ENCODE results near the gene KDM4C. TPM values are rescaled to one million over a fixed set of nuclear protein-coding genes. Genes with fewer than 3 reads are reported as not detected.

Gene KDM4C
- total RNA-seq, 1 donor from 2014 or later = 63.5 TPM

DNA sequence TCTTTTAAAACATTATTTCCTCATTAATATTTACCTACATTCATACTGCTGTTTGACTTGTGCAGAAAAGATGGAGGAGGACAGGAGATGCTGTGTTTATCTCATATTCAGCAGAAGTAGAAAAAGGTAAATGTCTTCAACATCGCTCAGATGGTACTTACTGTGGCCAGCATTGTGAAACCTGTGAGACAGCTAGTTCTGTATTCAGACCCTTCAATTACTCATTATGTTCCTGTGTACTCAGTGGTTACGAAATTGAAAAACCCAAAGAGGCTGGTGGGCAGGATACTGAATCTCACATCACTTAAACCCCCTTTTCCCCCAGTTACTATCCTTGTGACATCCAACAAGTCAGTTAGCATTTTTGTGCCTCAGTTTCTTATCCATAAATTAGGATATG, 216.0 kb downstream of the KDM4C start:
- Mint-ChIP-seq H3K27me3 (ENCODE audit: unreplicated experiment) (peaks cover 2% of the 10 kb centered on the region), H3K4me3 (ENCODE audit: unreplicated experiment) (no peak overlapping the region), H3K27ac (ENCODE audit: unreplicated experiment) (no peak overlapping the region), H3K4me1 (ENCODE audit: low read depth, unreplicated experiment) (peaks cover 4% of the 10 kb centered on the region), H3K9me3 (ENCODE audit: unreplicated experiment) (no peaks in the 10 kb centered on the region), H3K36me3 (ENCODE audit: unreplicated experiment) (no peaks in the 10 kb centered on the region)
- DNase-seq = no peak
- TF ChIP-seq, protein P1, sequence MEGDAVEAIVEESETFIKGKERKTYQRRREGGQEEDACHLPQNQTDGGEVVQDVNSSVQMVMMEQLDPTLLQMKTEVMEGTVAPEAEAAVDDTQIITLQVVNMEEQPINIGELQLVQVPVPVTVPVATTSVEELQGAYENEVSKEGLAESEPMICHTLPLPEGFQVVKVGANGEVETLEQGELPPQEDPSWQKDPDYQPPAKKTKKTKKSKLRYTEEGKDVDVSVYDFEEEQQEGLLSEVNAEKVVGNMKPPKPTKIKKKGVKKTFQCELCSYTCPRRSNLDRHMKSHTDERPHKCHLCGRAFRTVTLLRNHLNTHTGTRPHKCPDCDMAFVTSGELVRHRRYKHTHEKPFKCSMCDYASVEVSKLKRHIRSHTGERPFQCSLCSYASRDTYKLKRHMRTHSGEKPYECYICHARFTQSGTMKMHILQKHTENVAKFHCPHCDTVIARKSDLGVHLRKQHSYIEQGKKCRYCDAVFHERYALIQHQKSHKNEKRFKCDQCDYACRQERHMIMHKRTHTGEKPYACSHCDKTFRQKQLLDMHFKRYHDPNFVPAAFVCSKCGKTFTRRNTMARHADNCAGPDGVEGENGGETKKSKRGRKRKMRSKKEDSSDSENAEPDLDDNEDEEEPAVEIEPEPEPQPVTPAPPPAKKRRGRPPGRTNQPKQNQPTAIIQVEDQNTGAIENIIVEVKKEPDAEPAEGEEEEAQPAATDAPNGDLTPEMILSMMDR (IDR thresholded peaks at IDR 0.05; ENCODE audit: partially characterized antibody, unreplicated experiment) = no peak

DNA sequence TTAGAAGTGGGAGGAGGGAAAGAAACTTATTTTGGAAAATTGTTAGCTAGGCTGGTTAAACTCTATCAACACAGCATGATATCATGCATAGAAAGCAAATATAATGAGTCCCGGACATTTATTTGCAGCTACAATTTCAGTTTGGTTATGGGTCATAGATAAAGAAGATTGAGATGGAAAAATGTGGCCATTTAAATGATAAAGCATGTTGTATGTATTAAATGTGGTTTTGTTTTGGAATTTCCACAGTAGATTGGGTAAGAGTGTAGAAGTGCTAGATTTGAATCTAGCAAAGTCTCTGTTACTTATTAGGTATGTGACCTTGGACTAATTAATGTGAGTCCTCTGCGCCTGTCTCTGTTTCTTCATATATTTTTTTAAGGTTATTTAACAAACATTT, 217.4 kb downstream of the KDM4C start:
- TF ChIP-seq, protein P1 (IDR thresholded peaks at IDR 0.05; ENCODE audit: partially characterized antibody, unreplicated experiment) = no peak
- no peak overlapping the region for H3K4me3 Mint-ChIP-seq (ENCODE audit: unreplicated experiment)
- no peaks in the 10 kb centered on the region for H3K36me3 Mint-ChIP-seq (ENCODE audit: unreplicated experiment)
- peaks cover 4% of the 10 kb centered on the region for H3K4me1 Mint-ChIP-seq (ENCODE audit: low read depth, unreplicated experiment)
- no peaks in the 10 kb centered on the region for H3K27me3 Mint-ChIP-seq (ENCODE audit: unreplicated experiment)
- DNase-seq = no peak
- H3K9me3 Mint-ChIP-seq (ENCODE audit: unreplicated experiment) = no peaks in the 10 kb centered on the region
- no peak overlapping the region for H3K27ac Mint-ChIP-seq (ENCODE audit: unreplicated experiment)

DNA sequence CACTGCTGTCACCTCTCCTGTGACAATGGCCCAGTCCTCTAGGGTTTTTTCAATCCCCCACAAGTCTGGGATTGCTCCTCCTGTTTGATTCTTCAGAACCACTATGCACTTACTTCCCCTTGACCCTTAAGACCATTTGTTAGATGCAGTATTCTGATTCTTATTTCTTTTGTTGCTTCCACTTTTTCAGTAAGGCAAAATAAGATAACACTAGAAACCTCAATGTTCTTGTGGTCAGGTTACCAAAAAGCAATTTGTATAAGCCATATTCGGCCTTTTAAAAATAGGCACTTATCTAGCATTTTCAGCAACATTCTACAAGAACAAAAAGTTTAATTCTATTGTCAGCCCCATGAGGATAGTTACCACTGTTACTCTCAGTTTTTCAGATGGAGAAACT, 220.0 kb downstream of the KDM4C start:
- H3K4me1 Mint-ChIP-seq (ENCODE audit: low read depth, unreplicated experiment) = peaks cover 2% of the 10 kb centered on the region
- H3K36me3 Mint-ChIP-seq (ENCODE audit: unreplicated experiment) = no peaks in the 10 kb centered on the region
- DNase-seq = no peak
- TF ChIP-seq, protein P1 (IDR thresholded peaks at IDR 0.05; ENCODE audit: partially characterized antibody, unreplicated experiment) = no peak
- no peaks in the 10 kb centered on the region for H3K27me3 Mint-ChIP-seq (ENCODE audit: unreplicated experiment)
- no peak overlapping the region for H3K4me3 Mint-ChIP-seq (ENCODE audit: unreplicated experiment)
- H3K9me3 Mint-ChIP-seq (ENCODE audit: unreplicated experiment) = no peaks in the 10 kb centered on the region
- no peak overlapping the region for H3K27ac Mint-ChIP-seq (ENCODE audit: unreplicated experiment)

DNA sequence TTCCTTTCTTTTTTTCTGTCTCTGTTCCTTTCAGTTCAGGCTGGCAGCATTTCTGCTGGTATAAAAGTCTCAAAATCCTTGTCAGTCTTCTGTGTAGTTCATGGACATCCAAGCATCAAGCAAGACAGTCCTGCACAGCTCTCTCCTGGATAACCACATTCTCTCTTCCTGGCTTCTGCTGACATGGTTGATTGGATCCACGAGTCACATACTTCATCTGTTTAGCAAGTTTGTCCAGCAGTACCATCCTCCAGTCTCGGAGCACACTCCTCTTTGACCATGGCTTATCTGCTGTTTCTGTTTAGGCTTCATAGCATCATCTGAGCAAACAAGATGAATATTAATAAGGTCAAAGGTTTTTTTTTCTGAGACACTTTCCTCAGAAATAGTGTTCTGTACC, 220.8 kb downstream of the KDM4C start:
- Mint-ChIP-seq H3K4me3 (ENCODE audit: unreplicated experiment) (no peak overlapping the region), H3K27me3 (ENCODE audit: unreplicated experiment) (no peaks in the 10 kb centered on the region), H3K9me3 (ENCODE audit: unreplicated experiment) (no peaks in the 10 kb centered on the region), H3K36me3 (ENCODE audit: unreplicated experiment) (no peaks in the 10 kb centered on the region), H3K27ac (ENCODE audit: unreplicated experiment) (no peak overlapping the region), H3K4me1 (ENCODE audit: low read depth, unreplicated experiment) (peaks cover 2% of the 10 kb centered on the region)
- no peak for DNase-seq
- TF ChIP-seq, protein P1 (IDR thresholded peaks at IDR 0.05; ENCODE audit: partially characterized antibody, unreplicated experiment) = no peak

DNA sequence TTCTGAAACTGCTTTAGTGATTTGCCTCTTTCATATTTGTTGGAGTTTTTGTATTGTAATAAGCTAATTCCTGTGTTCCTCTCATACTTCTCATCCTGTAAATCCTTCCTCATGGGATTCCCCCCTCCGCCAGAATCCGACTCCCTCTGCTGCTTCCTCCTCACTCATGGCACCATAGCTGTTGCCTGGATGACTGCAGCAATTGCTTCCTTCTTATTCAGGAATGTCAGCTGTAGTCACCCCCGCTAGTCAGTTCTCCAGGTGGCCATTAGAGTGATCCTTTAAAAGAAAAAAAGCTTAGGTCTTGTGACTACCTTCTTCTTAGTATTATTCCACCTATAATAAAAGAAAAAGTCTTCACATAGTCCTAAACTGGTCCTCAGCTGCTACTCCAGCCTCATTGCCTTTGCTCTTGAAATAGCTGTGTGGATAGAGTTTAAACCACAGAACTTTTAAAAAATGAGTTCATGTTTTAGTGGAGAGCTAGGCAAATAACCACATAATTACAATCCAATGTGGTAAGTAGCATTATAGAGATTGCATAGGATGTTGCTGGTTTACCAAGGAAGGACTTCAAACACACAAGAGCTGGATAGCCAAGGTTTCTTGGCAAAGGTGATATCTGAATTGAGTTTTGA, 227.3 kb downstream of the KDM4C start:
- Mint-ChIP-seq H3K4me1 (ENCODE audit: low read depth, unreplicated experiment) (no peaks in the 10 kb centered on the region), H3K4me3 (ENCODE audit: unreplicated experiment) (no peak overlapping the region), H3K36me3 (ENCODE audit: unreplicated experiment) (peaks cover 4% of the 10 kb centered on the region), H3K27ac (ENCODE audit: unreplicated experiment) (no peak overlapping the region), H3K9me3 (ENCODE audit: unreplicated experiment) (peaks cover 1% of the 10 kb centered on the region), H3K27me3 (ENCODE audit: unreplicated experiment) (peaks cover 6% of the 10 kb centered on the region)
- no peak for DNase-seq
- TF ChIP-seq, protein P1 (IDR thresholded peaks at IDR 0.05; ENCODE audit: partially characterized antibody, unreplicated experiment) = no peak
